ACC112 (cell line): ENCODE data around the gene C13orf46.

Experiments used
- H2AFZ ChIP-seq: fragments of 200-600 bp; sonication (generic); one replicate; pipeline ENCODE4 v1.6.0; 2017; ENCODE audit warnings: antibody characterized with exemption, low read length; ENCODE audit not compliant: unreplicated experiment
- H3K27ac ChIP-seq: fragments of 200-600 bp; sonication (generic); 2 replicates; pipeline ENCODE4 v1.5.1; 2014; ENCODE audit warnings: low read depth, mild to moderate bottlenecking, antibody characterized with exemption, low read length, moderate library complexity
- H3K27me3 ChIP-seq: fragments of 200-600 bp; sonication (generic); 2 replicates; pipeline ENCODE4 v1.6.1; 2014; ENCODE audit warnings: mild to moderate bottlenecking, antibody characterized with exemption, low read length, moderate library complexity, mixed read lengths; ENCODE audit not compliant: insufficient read depth
- H3K36me3 ChIP-seq: fragments of 200-600 bp; sonication (generic); 2 replicates; pipeline ENCODE4 v1.6.1; 2016; ENCODE audit warnings: mild to moderate bottlenecking, antibody characterized with exemption, low read length, moderate library complexity, mixed read lengths; ENCODE audit not compliant: insufficient read depth
- H3K4me1 ChIP-seq: fragments of 200-600 bp; sonication (generic); one replicate; pipeline ENCODE4 v1.6.1; 2016; ENCODE audit warnings: low read length, mixed read lengths; ENCODE audit not compliant: insufficient read depth, unreplicated experiment, control insufficient read depth
- H3K4me3 ChIP-seq: fragments of 200-600 bp; sonication (generic); 2 replicates; pipeline ENCODE4 v1.5.1; 2014; ENCODE audit warnings: mild to moderate bottlenecking, low read depth, low read length
- H3K79me2 ChIP-seq: fragments of 200-600 bp; sonication (generic); one replicate; pipeline ENCODE4 v1.6.0; 2016; ENCODE audit warnings: low read length; ENCODE audit not compliant: control insufficient read depth, unreplicated experiment, insufficient read depth

The C13orf46 gene

DNA sequence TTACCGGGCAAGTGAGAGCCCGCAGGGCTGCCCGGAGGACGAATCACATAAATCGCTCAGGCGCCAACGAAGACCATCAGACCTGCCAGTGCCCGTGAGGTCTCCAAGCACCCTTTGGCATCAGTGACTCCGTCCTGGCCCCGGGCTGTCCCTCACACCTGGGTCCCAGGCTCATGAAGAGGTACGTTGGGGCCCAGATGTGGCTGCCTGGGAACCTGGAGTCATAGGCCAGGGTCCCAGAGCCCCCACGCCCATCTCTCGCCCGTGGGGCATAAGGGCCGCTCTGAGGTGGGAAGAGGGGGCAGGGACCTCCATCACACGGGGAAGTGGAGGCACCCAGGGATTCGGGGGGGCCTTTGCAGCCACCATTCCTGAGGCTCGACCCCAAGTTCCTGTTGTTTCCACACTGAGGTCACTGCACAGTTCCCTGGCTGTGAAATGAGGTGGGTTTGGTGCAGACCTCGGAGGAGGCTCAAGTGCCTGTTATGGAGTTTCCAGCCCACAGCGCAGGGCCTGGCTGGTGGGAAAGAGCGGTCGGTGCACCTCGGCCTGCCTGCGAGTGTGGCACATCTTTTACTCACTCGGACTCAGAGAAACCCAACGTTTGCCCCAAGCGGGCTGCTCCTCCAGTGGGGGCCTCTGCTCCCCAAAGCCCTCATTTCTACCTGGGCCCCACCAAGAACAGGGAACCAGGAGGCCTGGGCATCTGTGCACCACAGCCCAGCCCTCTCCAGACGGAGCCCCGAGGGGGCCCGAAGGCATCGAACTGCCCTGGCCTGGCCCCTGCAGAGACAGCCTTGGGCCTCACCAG, 35.9 kb upstream of the C13orf46 start:
- Histone ChIP-seq H3K36me3 (peaks cover 4% of the 10 kb centered on the region), H3K27ac (no peak overlapping the region), H3K4me1 (no peaks in the 10 kb centered on the region), H3K4me3 (no peak overlapping the region), H3K79me2 (no peaks in the 10 kb centered on the region), H3K27me3 (no peaks in the 10 kb centered on the region), H2AFZ (no peak overlapping the region)

DNA sequence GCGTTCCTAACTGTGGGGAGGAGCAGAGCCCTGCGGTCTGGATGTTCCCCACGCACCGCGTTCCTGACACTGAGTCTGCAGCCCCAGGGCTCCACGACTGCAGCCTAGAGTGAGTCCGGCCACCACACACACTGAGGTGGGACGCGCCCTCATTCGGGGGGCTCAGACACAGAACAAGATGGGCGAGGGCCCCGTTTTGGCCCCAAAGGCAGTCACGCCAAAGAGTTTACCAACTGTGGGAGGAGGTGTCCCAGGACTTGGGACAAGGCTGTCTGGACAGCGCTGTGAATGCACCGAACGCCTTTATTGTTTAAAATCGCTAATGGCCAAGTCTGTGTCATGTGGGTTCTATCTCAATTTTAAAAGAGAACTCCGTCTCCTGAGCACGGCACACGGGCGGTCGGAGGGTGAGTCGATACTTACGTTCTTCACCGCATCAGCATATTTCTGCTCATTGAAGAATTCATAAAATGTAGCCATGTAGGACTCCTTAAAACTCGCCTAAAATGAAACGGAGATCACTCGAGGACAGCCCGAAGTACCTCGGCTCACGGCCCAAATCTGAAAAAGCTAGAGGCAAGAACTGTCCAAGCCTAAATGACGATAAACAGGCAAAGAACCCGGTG, 35.2 kb upstream of the C13orf46 start:
- no peak overlapping the region for H3K4me3 ChIP-seq
- H3K27me3 ChIP-seq, result no peaks in the 10 kb centered on the region
- H3K36me3 ChIP-seq, result peaks cover 4% of the 10 kb centered on the region
- H2AFZ ChIP-seq, result no peak overlapping the region
- no peaks in the 10 kb centered on the region for H3K4me1 ChIP-seq
- no peak overlapping the region for H3K27ac ChIP-seq
- H3K79me2 ChIP-seq, result no peaks in the 10 kb centered on the region

- H3K4me3 ChIP-seq, result no peak overlapping the region
- no peak overlapping the region for H3K27ac ChIP-seq
- H3K4me1 ChIP-seq, result no peaks in the 10 kb centered on the region
- no peak overlapping the region for H2AFZ ChIP-seq
- H3K27me3 ChIP-seq, result no peaks in the 10 kb centered on the region
- H3K36me3 ChIP-seq, result peaks cover 4% of the 10 kb centered on the region; the same call in 1 of the 2 replicates
- no peaks in the 10 kb centered on the region for H3K79me2 ChIP-seq
Observed at GRCh38 chr13:114007566-114007965, 33.7 kb upstream of the C13orf46 start.

DNA sequence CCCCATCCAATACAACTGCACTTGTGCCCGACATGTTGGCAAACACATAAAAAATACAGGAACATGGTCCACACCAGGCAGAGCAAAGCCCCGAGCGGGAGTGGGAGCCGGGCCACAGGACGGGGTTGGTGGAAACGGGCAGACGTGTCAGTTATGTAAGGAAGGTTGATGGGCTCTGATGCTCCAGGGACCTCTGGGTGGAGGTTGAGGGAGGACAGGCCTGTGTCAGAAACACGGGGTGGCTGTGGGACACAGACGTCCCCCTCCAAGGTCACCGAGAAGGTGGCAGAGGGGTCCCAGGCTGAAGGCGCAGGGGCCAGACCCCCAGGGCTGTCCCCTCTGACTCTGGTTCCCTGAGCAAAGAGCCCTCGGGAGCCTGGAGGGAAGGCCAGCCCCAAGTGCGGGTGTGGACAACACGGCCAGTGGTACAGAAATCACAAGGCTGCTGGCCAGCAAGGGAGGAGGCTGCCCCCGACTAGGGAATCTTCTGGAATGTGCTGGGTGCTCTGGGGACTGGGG, 31.4 kb upstream of the C13orf46 start:
- Histone ChIP-seq H3K4me1 (no peaks in the 10 kb centered on the region), H3K36me3 (peaks cover 4% of the 10 kb centered on the region; the same call in 1 of the 2 replicates), H3K27me3 (no peaks in the 10 kb centered on the region), H2AFZ (no peak overlapping the region), H3K27ac (no peak overlapping the region; the same call in 1 of the 2 replicates), H3K4me3 (no peak overlapping the region), H3K79me2 (no peaks in the 10 kb centered on the region)

- Histone ChIP-seq H3K36me3 (peaks cover 4% of the 10 kb centered on the region; the same call in 1 of the 2 replicates), H2AFZ (no peak overlapping the region), H3K27ac (no peak overlapping the region), H3K27me3 (no peaks in the 10 kb centered on the region), H3K79me2 (no peaks in the 10 kb centered on the region), H3K4me1 (no peaks in the 10 kb centered on the region), H3K4me3 (no peak overlapping the region)
Observed at GRCh38 chr13:114004420-114005205, 30.7 kb upstream of the C13orf46 start.

DNA sequence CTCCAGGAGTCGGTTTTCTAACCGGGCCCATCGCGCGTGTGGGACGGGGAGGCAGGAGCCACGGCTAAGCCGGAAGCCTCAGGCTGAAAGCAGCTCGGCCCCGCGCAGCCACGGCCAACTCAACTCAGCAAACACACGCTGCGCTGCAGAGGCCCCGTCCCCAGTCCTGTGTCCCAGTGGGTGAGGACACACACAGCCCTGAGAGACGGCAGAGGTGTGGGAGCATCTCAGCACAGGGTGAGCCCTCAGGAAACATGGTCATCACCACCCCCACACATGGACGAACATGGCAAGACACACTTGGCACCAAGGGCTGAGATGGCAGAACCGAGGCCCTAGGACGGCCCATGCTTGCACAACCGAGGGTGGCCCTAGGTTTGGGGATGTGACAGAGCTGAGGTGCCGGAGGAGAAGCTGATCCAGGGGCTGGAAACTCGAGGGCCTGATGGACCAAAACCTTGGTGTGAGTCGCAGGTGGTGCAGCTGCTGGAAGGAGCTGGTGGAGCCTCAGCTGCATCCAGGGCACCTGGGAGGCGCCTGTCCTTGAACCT, 29.0 kb upstream of the C13orf46 start:
- H2AFZ ChIP-seq, result no peak overlapping the region
- H3K4me3 ChIP-seq, result no peak overlapping the region
- no peaks in the 10 kb centered on the region for H3K27me3 ChIP-seq
- no peaks in the 10 kb centered on the region for H3K79me2 ChIP-seq
- H3K27ac ChIP-seq, result no peak overlapping the region
- no peaks in the 10 kb centered on the region for H3K36me3 ChIP-seq
- H3K4me1 ChIP-seq, result peaks cover 14% of the 10 kb centered on the region

DNA sequence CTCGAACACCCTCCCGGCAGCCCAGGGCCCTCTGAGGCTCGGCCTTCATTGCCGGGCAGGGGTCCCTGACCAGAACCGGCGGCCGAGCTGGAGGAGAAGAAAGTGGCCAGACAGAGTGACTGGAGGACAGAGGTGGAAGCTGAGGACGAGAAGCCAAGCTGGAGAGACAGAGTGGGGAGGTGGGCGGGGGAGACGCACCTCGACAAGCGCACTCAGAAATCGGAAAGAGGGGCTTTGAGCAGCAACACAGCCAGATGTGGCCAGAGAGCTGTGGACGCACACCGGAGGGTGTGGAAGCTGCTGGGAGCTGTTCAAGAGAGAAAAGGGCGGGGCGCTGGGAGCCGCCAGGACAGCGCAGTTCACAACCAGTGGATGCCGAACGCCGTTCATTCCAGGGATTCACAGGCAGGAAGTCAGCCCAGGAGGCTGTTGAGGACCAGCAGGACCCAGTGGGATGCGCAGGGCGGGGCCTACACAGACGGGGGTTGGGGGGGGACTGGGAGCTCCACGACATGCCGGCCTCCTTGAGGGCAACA, 28.2 kb upstream of the C13orf46 start:
- Histone ChIP-seq H3K4me1 (peaks cover 22% of the 10 kb centered on the region), H2AFZ (no peak overlapping the region), H3K36me3 (no peaks in the 10 kb centered on the region), H3K27ac (no peak overlapping the region), H3K27me3 (no peaks in the 10 kb centered on the region), H3K4me3 (no peak overlapping the region), H3K79me2 (no peaks in the 10 kb centered on the region)

DNA sequence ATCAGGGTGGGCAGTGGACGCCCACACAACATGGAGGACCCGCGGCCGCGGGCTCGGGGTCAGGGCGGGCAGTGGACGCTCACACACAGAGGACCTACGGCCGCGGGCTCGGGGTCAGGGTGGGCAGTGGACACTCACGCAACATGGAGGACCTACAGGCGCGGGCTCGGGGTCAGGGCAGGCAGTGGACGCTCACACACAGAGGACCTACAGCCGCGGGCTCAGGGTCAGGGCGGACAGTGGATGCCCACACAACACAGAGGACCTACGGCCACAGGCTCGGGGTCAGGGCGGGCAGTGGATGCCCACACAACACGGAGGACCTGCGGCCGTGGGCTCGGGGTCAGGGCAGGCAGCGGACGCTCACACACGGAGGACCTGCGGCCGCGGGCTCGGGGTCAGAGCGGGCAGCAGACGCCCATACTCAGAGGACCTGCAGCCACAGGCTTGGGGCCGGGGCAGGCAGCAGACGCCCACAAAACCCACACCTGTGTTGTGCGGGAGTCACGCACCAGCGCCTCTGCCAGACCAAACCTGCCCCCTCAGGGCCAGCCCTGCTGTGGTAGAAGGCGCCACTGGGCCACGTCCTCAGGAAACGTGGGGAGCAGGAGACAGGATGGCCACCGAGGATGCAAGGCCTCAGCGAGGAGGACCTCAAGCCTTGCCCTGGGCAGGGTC, 27.6 kb upstream of the C13orf46 start:
- H2AFZ ChIP-seq, result no peak overlapping the region
- no peaks in the 10 kb centered on the region for H3K79me2 ChIP-seq
- no peaks in the 10 kb centered on the region; the same call in 1 of the 2 replicates for H3K36me3 ChIP-seq
- peaks cover 25% of the 10 kb centered on the region for H3K4me1 ChIP-seq
- no peak overlapping the region for H3K4me3 ChIP-seq
- H3K27ac ChIP-seq, result no peak overlapping the region
- H3K27me3 ChIP-seq, result no peaks in the 10 kb centered on the region

DNA sequence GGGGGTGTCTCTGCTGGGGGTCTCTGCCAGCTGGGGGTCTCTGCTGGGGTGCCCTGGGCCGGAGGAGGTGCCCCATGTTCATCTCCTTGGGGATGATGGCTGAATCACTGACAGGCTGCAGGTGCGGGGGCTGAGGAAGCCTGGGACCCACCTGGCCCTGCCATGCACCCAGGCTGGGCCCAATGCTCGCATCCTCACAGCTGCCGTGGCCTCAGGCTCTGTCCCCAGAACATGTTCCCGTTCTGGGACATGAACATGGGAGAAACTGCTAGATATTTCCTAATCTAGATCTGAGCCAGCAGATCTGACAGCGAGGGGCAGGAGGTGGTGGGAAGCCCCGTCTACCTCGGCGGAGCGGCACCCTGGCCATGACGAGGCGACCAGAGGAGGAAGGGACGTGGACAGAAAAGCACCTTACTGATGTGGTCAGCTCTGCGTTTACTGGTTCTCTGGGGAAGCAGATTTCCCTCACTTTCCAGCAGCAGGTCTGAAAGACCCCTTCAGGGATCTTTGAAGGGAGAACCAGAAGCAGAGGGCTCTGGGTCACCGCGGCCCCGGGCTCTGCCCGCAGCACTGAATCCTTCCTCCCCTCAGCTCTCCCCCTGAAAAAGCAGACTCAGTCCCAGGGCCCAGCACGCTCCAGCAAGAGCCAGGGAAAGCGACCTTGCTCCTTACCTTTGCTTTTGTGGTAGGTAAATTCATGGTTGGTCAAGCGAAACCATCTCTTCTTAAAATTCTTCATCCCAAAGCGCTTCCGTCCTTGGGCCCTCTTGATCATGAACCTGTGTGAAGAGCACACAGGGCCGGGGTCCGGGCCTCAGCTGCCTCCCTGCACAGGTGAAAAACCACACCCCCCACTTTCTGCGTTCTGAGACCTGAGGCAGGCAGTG, 26.5 kb upstream of the C13orf46 start:
- Histone ChIP-seq H3K79me2 (no peaks in the 10 kb centered on the region), H2AFZ (no peak overlapping the region), H3K4me3 (no peak overlapping the region), H3K27me3 (no peaks in the 10 kb centered on the region), H3K4me1 (peaks cover 25% of the 10 kb centered on the region), H3K36me3 (no peaks in the 10 kb centered on the region; the same call in 1 of the 2 replicates), H3K27ac (peak overlapping the region; percentile 19; the same call in 1 of the 2 replicates)
